Gastroesophageal sphincter (tissue), 4 donors: ENCODE results near the gene CHGA. TPM values are rescaled to one million over a fixed set of nuclear protein-coding genes. Genes with fewer than 3 reads are reported as not detected.

Experiments
- ATAC-seq: fragments of 150-250 bp; one replicate; pipeline ENCODE4 v1.9.1; 2016; ENCODE audit warnings: mild to moderate bottlenecking, moderate library complexity
- H3K27ac ChIP-seq, 4 donors: fragments of 200-600 bp; sonication (generic) in 3 of 4; 1 replicate in 3 of 4; 2 replicates in 1 of 4; pipeline ENCODE4 v1.5.1; 2016 to 2019
- H3K27me3 ChIP-seq: fragments of 200-600 bp; sonication (generic); one replicate; pipeline ENCODE4 v1.5.1; 2019
- H3K36me3 ChIP-seq, 2 donors: fragments of 200-600 bp; sonication (generic); one replicate each; pipeline ENCODE4 v1.5.1; 2019; ENCODE audit warnings: control low read depth in 1 of 2
- H3K4me1 ChIP-seq, 3 donors: fragments of 200-600 bp; sonication (generic); 1 replicate in 2 of 3; 2 replicates in 1 of 3; pipeline ENCODE4 v1.5.1; 2016 to 2019; ENCODE audit warnings: control low read depth in 2 of 3
- H3K4me3 ChIP-seq, 2 donors: fragments of 200-600 bp; sonication (generic); one replicate each; pipeline ENCODE4 v1.5.1; 2019; ENCODE audit warnings: mild to moderate bottlenecking in 1 of 2, moderate library complexity in 1 of 2
- H3K9me3 ChIP-seq, 3 donors: fragments of 200-600 bp; sonication (generic); one replicate each; pipeline ENCODE4 v1.5.1; 2017 to 2019; ENCODE audit warnings: control low read depth in 2 of 3
- CTCF ChIP-seq, 4 experiments: fragments of 200-600 bp in 2 of 4; fragments of 450-650 bp in 2 of 4; sonication (generic) in 1 of 4; IDR thresholded peaks; one replicate each; pipeline ENCODE4 v1.5.1; 2017 to 2019; ENCODE audit warnings: antibody characterized with exemption in 4 of 4, mild to moderate bottlenecking in 2 of 4, moderate library complexity in 2 of 4
- EP300 ChIP-seq: sonication (generic); formaldehyde crosslinking; IDR thresholded peaks from one replicate; pipeline ENCODE4 v1.6.1; 2017; ENCODE audit warnings: antibody characterized with exemption, mild to moderate bottlenecking
- POLR2A ChIP-seq, 2 donors: fragments of 450-650 bp; IDR thresholded peaks; one replicate each; pipeline ENCODE4 v1.6.1; 2017; ENCODE audit warnings: antibody characterized with exemption in 2 of 2, mild to moderate bottlenecking in 2 of 2, moderate library complexity in 1 of 2
- POLR2AphosphoS5 ChIP-seq: sonication (generic); formaldehyde crosslinking; IDR thresholded peaks from one replicate; pipeline ENCODE4 v1.6.1; 2017; ENCODE audit warnings: antibody characterized with exemption
- WGBS, 2 donors: methylation state at CpG; one replicate each; pipeline ENCODE4 v1.1.5; 2018; ENCODE audit warnings: low coverage in 1 of 2; 5-methylcytosine and 5-hydroxymethylcytosine counted together
- total RNA-seq, 4 donors: library from RNA; depleted of rRNA; stranded (reverse); fragments of >200 nt; gene quantifications; one replicate each; pipeline ENCODE4 v1.1.0, GENCODE V29; 2016

Gene CHGA
- total RNA-seq, 4 donors from 2014 or later = 1.8 TPM; not detected in 1

GRCh38 chr14:92926931-92927330 lies 4.0 kb downstream of the CHGA start:
- Histone ChIP-seq H3K36me3 (peaks cover 0 to 6% of the 10 kb centered on the region in 2 donors), H3K9me3 (no peaks in the 10 kb centered on the region), H3K27ac (no peak overlapping the region), H3K4me3 (no peak overlapping the region), H3K4me1 (peaks cover 0 to 9% (median 0%) of the 10 kb centered on the region in 3 donors), H3K27me3 (peaks cover 25% of the 10 kb centered on the region)
- TF ChIP-seq POLR2A (IDR thresholded peaks at IDR 0.05) (no peak), POLR2AphosphoS5 (no peak), EP300 (no peak), CTCF (IDR thresholded peaks at IDR 0.05) (no peak)
- no peak for ATAC-seq
- WGBS, 2 donors = 10 to 19% methylated on average over 3 of the region's 3 CpGs

GRCh38 chr14:92927349-92928257 lies 4.7 kb downstream of the CHGA start:
- H3K27me3 ChIP-seq = peaks cover 18% of the 10 kb centered on the region
- H3K4me3 ChIP-seq = no peak overlapping the region
- no peak for TF ChIP-seq POLR2A (IDR thresholded peaks at IDR 0.05)
- no peak for TF ChIP-seq EP300
- no peak for TF ChIP-seq POLR2AphosphoS5
- TF ChIP-seq CTCF (IDR thresholded peaks at IDR 0.05) = no peak
- H3K4me1 ChIP-seq = peaks cover 0 to 9% (median 0%) of the 10 kb centered on the region in 3 donors
- no peaks in the 10 kb centered on the region for H3K9me3 ChIP-seq
- peaks cover 0 to 6% of the 10 kb centered on the region in 2 donors for H3K36me3 ChIP-seq
- ATAC-seq = no peak
- WGBS, 2 donors = 63% methylated on average over 4 to 6 of the region's 14 CpGs
- no peak overlapping the region for H3K27ac ChIP-seq

- Histone ChIP-seq H3K4me1 (peaks cover 0 to 4% (median 0%) of the 10 kb centered on the region in 3 donors), H3K27me3 (peaks cover 11% of the 10 kb centered on the region), H3K9me3 (no peaks in the 10 kb centered on the region), H3K27ac (no peak overlapping the region), H3K36me3 (peaks cover 0 to 6% of the 10 kb centered on the region in 2 donors), H3K4me3 (no peak overlapping the region)
- ATAC-seq = no peak
- WGBS, 2 donors = 40% methylated on average over 1 of the region's 3 CpGs; no CpG with 5 or more reads in 1 of the 2 donors
- no peak for TF ChIP-seq EP300
- no peak for TF ChIP-seq POLR2A (IDR thresholded peaks at IDR 0.05)
- TF ChIP-seq POLR2AphosphoS5 = no peak
- TF ChIP-seq CTCF (IDR thresholded peaks at IDR 0.05) = no peak
These were observed 5.3 kb downstream of the CHGA start for GRCh38 chr14:92928258-92928629.

- no peak overlapping the region for H3K27ac ChIP-seq
- TF ChIP-seq CTCF (IDR thresholded peaks at IDR 0.05) (no peak), EP300 (no peak), POLR2AphosphoS5 (no peak), POLR2A (IDR thresholded peaks at IDR 0.05) (no peak)
- H3K9me3 ChIP-seq = no peaks in the 10 kb centered on the region
- peaks cover 3% of the 10 kb centered on the region for H3K27me3 ChIP-seq
- WGBS, 2 donors = 20 to 66% methylated on average over 1 to 4 of the region's 12 CpGs
- no peak for ATAC-seq
- H3K4me1 ChIP-seq = no peaks in the 10 kb centered on the region
- H3K4me3 ChIP-seq = no peak overlapping the region
- peaks cover 0 to 6% of the 10 kb centered on the region in 2 donors for H3K36me3 ChIP-seq
These were observed 6.2 kb downstream of the CHGA start for GRCh38 chr14:92928961-92929688.
